CD14-positive monocyte (primary cell): Measurements from ENCODE around the gene RPLP1. TPM values are rescaled to one million over a fixed set of nuclear protein-coding genes. Genes with fewer than 3 reads are reported as not detected.
"Not testable (repeated sequence)": the region's sequence is repeated elsewhere in the genome, so short reads cannot be mapped to it uniquely, and the experiment has no call there.

Experiments used
- DNase-seq, 3 donors: peaks; one replicate each; pipeline ENCODE4 v3.0.0-alpha.2; 2011 to 2022
- H2AFZ ChIP-seq: 2 replicates; pipeline ENCODE4 v1.6.0; 2012; ENCODE audit warnings: mild to moderate bottlenecking, low read depth, low read length, inconsistent platforms; ENCODE audit not compliant: insufficient read depth, poor library complexity, severe bottlenecking
- H3K27ac ChIP-seq, 2 donors: 1 replicate in 1 of 2; 2 replicates in 1 of 2; pipeline ENCODE4 v1.5.1; 2012 to 2013; ENCODE audit warnings: low read length in 2 of 2, control low read depth in 1 of 2, inconsistent platforms in 1 of 2, low read depth in 1 of 2, mild to moderate bottlenecking in 1 of 2
- H3K27me3 ChIP-seq, 2 donors: one replicate each; pipeline versions ENCODE4 v1.6.0 to v1.6.1; 2011 to 2013; ENCODE audit warnings: low read length in 2 of 2; ENCODE audit not compliant: control insufficient read depth in 2 of 2, insufficient read depth in 2 of 2
- H3K36me3 ChIP-seq, 2 donors: replicated peaks in 1 of 2; 1 replicate in 1 of 2; 2 replicates in 1 of 2; pipeline versions ENCODE4 v1.5.1 to v1.6.1; 2012 to 2013; ENCODE audit warnings: low read length in 2 of 2, control low read depth in 1 of 2, inconsistent platforms in 1 of 2, mild to moderate bottlenecking in 1 of 2; ENCODE audit not compliant: insufficient read depth in 2 of 2, control insufficient read depth in 1 of 2
- H3K4me1 ChIP-seq, 2 donors: 1 replicate in 1 of 2; 2 replicates in 1 of 2; pipeline versions ENCODE4 v1.5.1 to v1.6.1; 2012 to 2013; ENCODE audit warnings: low read length in 2 of 2, control low read depth in 1 of 2, inconsistent platforms in 1 of 2, mild to moderate bottlenecking in 1 of 2, moderate library complexity in 1 of 2; ENCODE audit not compliant: insufficient read depth in 2 of 2, control insufficient read depth in 1 of 2
- H3K4me2 ChIP-seq: replicated peaks from 2 replicates; pipeline ENCODE3; 2012; ENCODE audit warnings: low read length, moderate library complexity, mild to moderate bottlenecking; ENCODE audit not compliant: poor library complexity, severe bottlenecking; ENCODE audit errors: extremely low read depth
- H3K4me3 ChIP-seq, 3 experiments: fragments of 200-600 bp in 1 of 3; sonication (generic) in 1 of 3; replicated peaks in 1 of 3; 1 replicate in 2 of 3; 2 replicates in 1 of 3; pipeline ENCODE4 v1.5.1; 2011 to 2013; ENCODE audit warnings: low read length in 3 of 3, mild to moderate bottlenecking in 3 of 3, control low read depth in 2 of 3, low read depth in 2 of 3, inconsistent platforms in 1 of 3, moderate library complexity in 1 of 3
- H3K79me2 ChIP-seq: 2 replicates; pipeline ENCODE4 v1.6.0; 2012; ENCODE audit warnings: mild to moderate bottlenecking, control low read depth, inconsistent platforms, low read length, moderate library complexity; ENCODE audit not compliant: insufficient read depth
- H3K9ac ChIP-seq: 2 replicates; pipeline ENCODE4 v1.6.0; 2017; ENCODE audit warnings: low read length, mild to moderate bottlenecking; ENCODE audit not compliant: insufficient read depth, poor library complexity, severe bottlenecking
- H3K9me3 ChIP-seq, 2 donors: replicated peaks in 1 of 2; 1 replicate in 1 of 2; 2 replicates in 1 of 2; pipeline versions ENCODE4 v1.5.1 to v1.6.1; 2012 to 2013; ENCODE audit warnings: low read length in 2 of 2, control low read depth in 1 of 2; ENCODE audit not compliant: control insufficient read depth in 1 of 2, insufficient read depth in 1 of 2
- H4K20me1 ChIP-seq: 2 replicates; pipeline ENCODE4 v1.6.0; 2012; ENCODE audit warnings: mild to moderate bottlenecking, low read length, control low read depth, moderate library complexity; ENCODE audit not compliant: insufficient read depth
- H3K27ac Mint-ChIP-seq, 7 donors: one replicate each; pipeline ENCODE4 v1.8.0; 2020; ENCODE audit warnings: mild to moderate bottlenecking in 7 of 7, mixed read lengths in 7 of 7, moderate library complexity in 6 of 7, inconsistent platforms in 2 of 7
- H3K27me3 Mint-ChIP-seq, 3 donors: one replicate each; pipeline ENCODE4 v1.8.0; 2021 to 2022; ENCODE audit warnings: low read depth in 3 of 3, mild to moderate bottlenecking in 3 of 3, mixed read lengths in 3 of 3, moderate library complexity in 3 of 3, inconsistent platforms in 1 of 3
- H3K36me3 Mint-ChIP-seq, 2 donors: one replicate each; pipeline ENCODE4 v1.8.0; 2020; ENCODE audit warnings: mixed read lengths in 2 of 2, inconsistent platforms in 1 of 2, mild to moderate bottlenecking in 1 of 2
- H3K4me1 Mint-ChIP-seq: one replicate; pipeline ENCODE4 v1.8.0; 2020; ENCODE audit warnings: mild to moderate bottlenecking, mixed read lengths
- H3K4me3 Mint-ChIP-seq, 2 donors: one replicate each; pipeline ENCODE4 v1.8.0; 2020; ENCODE audit warnings: mild to moderate bottlenecking in 2 of 2, mixed read lengths in 2 of 2, moderate library complexity in 1 of 2
- H3K9me3 Mint-ChIP-seq, 7 donors: one replicate each; pipeline ENCODE4 v1.8.0; 2020 to 2022; ENCODE audit warnings: mixed read lengths in 7 of 7, mild to moderate bottlenecking in 6 of 7, moderate library complexity in 6 of 7, inconsistent platforms in 2 of 7
- CTCF ChIP-seq: fragments of 200-600 bp; IDR thresholded peaks from one replicate; pipeline ENCODE4 v1.8.0; 2022; ENCODE audit warnings: antibody characterized with exemption, mild to moderate bottlenecking
- WGBS: methylation state at CpG from one replicate; pipeline ENCODE4 v1.1.5; 2013; ENCODE audit warnings: missing lambda C conversion rate; ENCODE audit not compliant: insufficient coverage; 5-methylcytosine and 5-hydroxymethylcytosine counted together
- intact Hi-C, 2 donors: fragments of 100-400 bp; cut with micrococcal nuclease; formaldehyde crosslinking; loops; one replicate each; pipeline versions ENCODE4 v1.15.0 to v1.15.1; 2023
- polyA plus RNA-seq, 3 donors: library from polyadenylated mRNA; depleted of rRNA in 1 of 3; unstranded in 2 of 3; stranded (reverse) in 1 of 3; fragments of 300-500 nt in 2 of 3; fragments of >200 nt in 1 of 3; fragmentation: Illumina TruSeq in 2 of 3; gene quantifications; 1 replicate in 2 of 3; 2 replicates in 1 of 3; pipeline ENCODE4 v1.2.3, GENCODE V29; 2012 to 2021

RPLP1 gene
- polyA plus RNA-seq, 3 donors: 1,140 to 1,235 (median 1,177) TPM

- Histone ChIP-seq H3K27ac (no peak overlapping the region), H3K4me1 (peaks cover 5 to 9% of the 10 kb centered on the region in 2 donors), H3K9me3 (no peaks in the 10 kb centered on the region), H4K20me1 (no peaks in the 10 kb centered on the region), H3K36me3 (peaks cover 29 to 50% of the 10 kb centered on the region in 2 donors), H3K4me3 (no peak overlapping the region), H3K9ac (no peak overlapping the region), H2AFZ (no peak overlapping the region), H3K4me2 (no peak overlapping the region), H3K27me3 (no peaks in the 10 kb centered on the region), H3K79me2 (peaks cover 6% of the 10 kb centered on the region)
- Mint-ChIP-seq H3K4me1 (peaks cover 13% of the 10 kb centered on the region), H3K27me3 (peaks cover 0 to 2% (median 0%) of the 10 kb centered on the region in 3 donors), H3K27ac (no peak overlapping the region), H3K36me3 (peaks cover 34 to 46% of the 10 kb centered on the region in 2 donors), H3K4me3 (no peak overlapping the region), H3K9me3 (no peaks in the 10 kb centered on the region)
- TF ChIP-seq CTCF: no peak
- intact Hi-C loops: no loop called here
- WGBS: 100% methylated on average over 1 of the region's 2 CpGs
- DNase-seq: no peak
Observed at GRCh38 chr15:69446953-69447352, 5.7 kb upstream of the RPLP1 start.

- Histone ChIP-seq H3K4me1 (peaks cover 29 to 36% of the 10 kb centered on the region in 2 donors), H3K36me3 (peaks cover 30 to 45% of the 10 kb centered on the region in 2 donors), H3K79me2 (peaks cover 26% of the 10 kb centered on the region), H4K20me1 (peaks cover 27% of the 10 kb centered on the region)
- H3K9me3 Mint-ChIP-seq, DNase-seq, H3K4me2 ChIP-seq, H3K27me3 Mint-ChIP-seq, H3K27ac Mint-ChIP-seq, H3K9ac ChIP-seq, H2AFZ ChIP-seq, H3K4me3 ChIP-seq, H3K27ac ChIP-seq, H3K27me3 ChIP-seq, intact Hi-C loops, H3K4me3 Mint-ChIP-seq, H3K9me3 ChIP-seq: not testable (repeated sequence)
- peaks cover 32% of the 10 kb centered on the region for H3K4me1 Mint-ChIP-seq
- peaks cover 28 to 37% of the 10 kb centered on the region in 2 donors for H3K36me3 Mint-ChIP-seq
- 100% methylated on average over 1 of the region's 4 CpGs for WGBS
Observed at GRCh38 chr15:69450221-69450620, 2.4 kb upstream of the RPLP1 start.
